GM12878 (cell line): Measurements from ENCODE around the gene PREX1.

Experiments
- CHD2 ChIP-seq: IDR thresholded peaks from 2 replicates; pipeline ENCODE4 v1.6.1; 2011; ENCODE audit warnings: low read depth, low read length, improper control_type of control experiment, borderline replicate concordance
- CTCF ChIP-seq, 3 experiments: IDR thresholded peaks in 2 of 3; conservative IDR thresholded peaks in 1 of 3; 2 replicates each; pipeline ENCODE4 v1.5.1; 2011; ENCODE audit warnings: low read depth in 3 of 3, low read length in 3 of 3, mild to moderate bottlenecking in 3 of 3, control low read depth in 2 of 3, moderate library complexity in 2 of 3, inconsistent platforms in 1 of 3, mixed read lengths in 1 of 3; ENCODE audit not compliant: control insufficient read depth in 2 of 3, insufficient read depth in 1 of 3; ENCODE audit errors: extremely low read depth in 1 of 3
- GABPA ChIP-seq: IDR thresholded peaks from 2 replicates; pipeline ENCODE4 v1.6.1; 2014; ENCODE audit warnings: antibody characterized with exemption, low read depth, mild to moderate bottlenecking, inconsistent platforms
- MXI1 ChIP-seq: fragments of 150-350 bp; IDR thresholded peaks from 2 replicates; pipeline ENCODE4 v1.6.1; 2011; ENCODE audit warnings: low read depth, mild to moderate bottlenecking, inconsistent platforms, low read length, improper control_type of control experiment
- SIN3A ChIP-seq: IDR thresholded peaks from 2 replicates; pipeline ENCODE4 v1.6.1; 2012; ENCODE audit warnings: low read depth, low read length, improper control_type of control experiment
- ZNF24 ChIP-seq: fragments of 450-650 bp; IDR thresholded peaks from 2 replicates; pipeline ENCODE4 v1.6.1; 2017; ENCODE audit warnings: antibody characterized with exemption, mild to moderate bottlenecking
- ZSCAN29 ChIP-seq: fragments of 450-650 bp; IDR thresholded peaks from 2 replicates; pipeline ENCODE4 v1.6.1; 2017; ENCODE audit warnings: mild to moderate bottlenecking, moderate library complexity

- TF ChIP-seq SIN3A (no peak), ZNF24 (no peak), CTCF (IDR thresholded peaks at IDR 0.05 in 2 of 3, conservative IDR thresholded peaks at IDR 0.05 in 1 of 3; ENCODE audit: control insufficient read depth in 2 of 3, extremely low read depth in 1 of 3, insufficient read depth in 1 of 3, low read depth in 3 of 3, low read length in 3 of 3) (no peak), MXI1 (no peak), ZSCAN29 (no peak), GABPA (no peak), CHD2 (no peak)
Measured at GRCh38 chr20:48679011-48679410, 148.8 kb downstream of the PREX1 start.
